SK-N-SH (cell line): ENCODE measurements around the gene MPV17L2.
A peak's percentile ranks its signal among the peaks of the same experiment; 100 is the strongest.

Source experiments
- CHD2 ChIP-seq: fragments of 150-350 bp; IDR thresholded peaks from 2 replicates; pipeline ENCODE4 v1.6.1; 2018; ENCODE audit warnings: low read length; ENCODE audit not compliant: partially characterized antibody
- EP300 ChIP-seq, 2 experiments: IDR thresholded peaks; 2 replicates each; pipeline versions ENCODE4 v1.4.0 to v1.6.1; 2012; ENCODE audit warnings: borderline replicate concordance in 1 of 2, low read depth in 1 of 2, low read length in 1 of 2
- JUND ChIP-seq: IDR thresholded peaks from 2 replicates; pipeline ENCODE4 v1.4.0; 2012
- MXI1 ChIP-seq: IDR thresholded peaks from 2 replicates; pipeline ENCODE4 v1.6.1; 2012; ENCODE audit warnings: mild to moderate bottlenecking, low read depth, low read length, improper control_type of control experiment
- NRF1 ChIP-seq: IDR thresholded peaks from 2 replicates; pipeline ENCODE4 v1.6.1; 2012; ENCODE audit warnings: low read depth, mild to moderate bottlenecking, low read length
- POLR2AphosphoS5 ChIP-seq: IDR thresholded peaks from 2 replicates; pipeline ENCODE4 v1.6.1; 2012; ENCODE audit warnings: low read depth, low read length
- RAD21 ChIP-seq: IDR thresholded peaks from 2 replicates; pipeline ENCODE4 v1.6.1; 2012; ENCODE audit warnings: mild to moderate bottlenecking, low read length
- RFX5 ChIP-seq: IDR thresholded peaks from 2 replicates; pipeline ENCODE4 v1.6.1; 2012; ENCODE audit warnings: mild to moderate bottlenecking, improper control_type of control experiment, low read length
- TCF12 ChIP-seq: IDR thresholded peaks from 2 replicates; pipeline ENCODE4 v1.4.0; 2012
- TF ChIP-seq, protein P1 (sequence below): fragments of 200-600 bp; sonication (generic); IDR thresholded peaks from 2 replicates; pipeline ENCODE4 v1.6.1; 2017; ENCODE audit warnings: antibody characterized with exemption, mild to moderate bottlenecking, moderate library complexity

DNA sequence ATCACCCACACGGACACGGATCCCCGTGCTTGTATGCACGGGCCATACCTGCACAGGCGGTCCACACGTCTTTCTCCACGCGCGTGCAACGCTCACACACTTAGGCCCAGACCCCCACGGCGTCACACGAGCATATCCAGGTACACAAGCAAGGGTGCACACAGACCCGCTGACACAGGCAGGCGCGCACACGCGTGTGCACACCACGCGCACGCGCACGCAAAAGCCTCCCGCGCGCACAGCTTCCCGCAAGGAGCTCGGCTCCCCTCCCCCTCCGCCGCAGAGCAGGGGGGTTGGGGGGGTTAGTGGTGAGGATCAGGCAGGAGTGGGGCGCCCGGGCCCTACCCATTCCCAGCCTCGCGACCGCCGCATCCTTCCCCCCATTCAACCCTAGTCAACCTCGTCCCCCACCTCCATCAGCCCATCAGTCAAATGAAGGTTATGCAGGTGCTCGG, 10.4 kb downstream of the MPV17L2 start:
- TF ChIP-seq, protein P1, sequence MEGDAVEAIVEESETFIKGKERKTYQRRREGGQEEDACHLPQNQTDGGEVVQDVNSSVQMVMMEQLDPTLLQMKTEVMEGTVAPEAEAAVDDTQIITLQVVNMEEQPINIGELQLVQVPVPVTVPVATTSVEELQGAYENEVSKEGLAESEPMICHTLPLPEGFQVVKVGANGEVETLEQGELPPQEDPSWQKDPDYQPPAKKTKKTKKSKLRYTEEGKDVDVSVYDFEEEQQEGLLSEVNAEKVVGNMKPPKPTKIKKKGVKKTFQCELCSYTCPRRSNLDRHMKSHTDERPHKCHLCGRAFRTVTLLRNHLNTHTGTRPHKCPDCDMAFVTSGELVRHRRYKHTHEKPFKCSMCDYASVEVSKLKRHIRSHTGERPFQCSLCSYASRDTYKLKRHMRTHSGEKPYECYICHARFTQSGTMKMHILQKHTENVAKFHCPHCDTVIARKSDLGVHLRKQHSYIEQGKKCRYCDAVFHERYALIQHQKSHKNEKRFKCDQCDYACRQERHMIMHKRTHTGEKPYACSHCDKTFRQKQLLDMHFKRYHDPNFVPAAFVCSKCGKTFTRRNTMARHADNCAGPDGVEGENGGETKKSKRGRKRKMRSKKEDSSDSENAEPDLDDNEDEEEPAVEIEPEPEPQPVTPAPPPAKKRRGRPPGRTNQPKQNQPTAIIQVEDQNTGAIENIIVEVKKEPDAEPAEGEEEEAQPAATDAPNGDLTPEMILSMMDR: no peak
- TF ChIP-seq MXI1: no peak
- no peak for TF ChIP-seq EP300 (IDR thresholded peaks at IDR 0.05; ENCODE audit: borderline replicate concordance in 1 of 2, low read depth in 1 of 2, low read length in 1 of 2)
- peak; percentile 64 for TF ChIP-seq NRF1
- no peak for TF ChIP-seq RAD21
- no peak for TF ChIP-seq JUND
- TF ChIP-seq RFX5: no peak
- no peak for TF ChIP-seq CHD2
- TF ChIP-seq TCF12: no peak
- no peak for TF ChIP-seq POLR2AphosphoS5
